OCI-LY7 (cell line): ENCODE measurements around the gene EXOC6B.

Experiments
- EZH2phosphoT487 ChIP-seq: fragments of 200-600 bp; sonication (generic); IDR thresholded peaks from 2 replicates; pipeline ENCODE4 v1.6.1; 2018; ENCODE audit warnings: low read depth, borderline replicate concordance, mild to moderate bottlenecking, mixed run types, antibody characterized with exemption, low read length, moderate library complexity, mixed read lengths
- TF ChIP-seq, protein P1 (sequence below): fragments of 200-600 bp; sonication (generic); conservative IDR thresholded peaks from 2 replicates; pipeline ENCODE4 v1.5.1; 2014; ENCODE audit warnings: mild to moderate bottlenecking, antibody characterized with exemption, low read length, moderate library complexity, mixed read lengths

GRCh38 chr2:72825257-72826155 lies at the start of gene EXOC6B:
- TF ChIP-seq, protein P1, sequence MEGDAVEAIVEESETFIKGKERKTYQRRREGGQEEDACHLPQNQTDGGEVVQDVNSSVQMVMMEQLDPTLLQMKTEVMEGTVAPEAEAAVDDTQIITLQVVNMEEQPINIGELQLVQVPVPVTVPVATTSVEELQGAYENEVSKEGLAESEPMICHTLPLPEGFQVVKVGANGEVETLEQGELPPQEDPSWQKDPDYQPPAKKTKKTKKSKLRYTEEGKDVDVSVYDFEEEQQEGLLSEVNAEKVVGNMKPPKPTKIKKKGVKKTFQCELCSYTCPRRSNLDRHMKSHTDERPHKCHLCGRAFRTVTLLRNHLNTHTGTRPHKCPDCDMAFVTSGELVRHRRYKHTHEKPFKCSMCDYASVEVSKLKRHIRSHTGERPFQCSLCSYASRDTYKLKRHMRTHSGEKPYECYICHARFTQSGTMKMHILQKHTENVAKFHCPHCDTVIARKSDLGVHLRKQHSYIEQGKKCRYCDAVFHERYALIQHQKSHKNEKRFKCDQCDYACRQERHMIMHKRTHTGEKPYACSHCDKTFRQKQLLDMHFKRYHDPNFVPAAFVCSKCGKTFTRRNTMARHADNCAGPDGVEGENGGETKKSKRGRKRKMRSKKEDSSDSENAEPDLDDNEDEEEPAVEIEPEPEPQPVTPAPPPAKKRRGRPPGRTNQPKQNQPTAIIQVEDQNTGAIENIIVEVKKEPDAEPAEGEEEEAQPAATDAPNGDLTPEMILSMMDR, result no peak
- TF ChIP-seq EZH2phosphoT487, result no peak
